IMR-90 (cell line): Measurements from ENCODE around the gene HAP1.

ENCODE experiments used
- BHLHE40 ChIP-seq: fragments of 150-350 bp; IDR thresholded peaks from 2 replicates; pipeline ENCODE4 v1.6.1; 2016; ENCODE audit warnings: mild to moderate bottlenecking, low read depth, low read length
- CEBPB ChIP-seq: IDR thresholded peaks from 2 replicates; pipeline ENCODE4 v1.6.1; 2012; ENCODE audit warnings: low read depth, low read length, improper control_type of control experiment
- MAFK ChIP-seq: IDR thresholded peaks from 2 replicates; pipeline ENCODE4 v1.6.1; 2012; ENCODE audit warnings: low read depth, low read length, improper control_type of control experiment
- POLR2A ChIP-seq: IDR thresholded peaks from 2 replicates; pipeline ENCODE4 v1.6.1; 2012; ENCODE audit warnings: mild to moderate bottlenecking, low read depth, low read length
- RCOR1 ChIP-seq: IDR thresholded peaks from 2 replicates; pipeline ENCODE4 v1.6.1; 2012; ENCODE audit warnings: mild to moderate bottlenecking, low read length, improper control_type of control experiment; ENCODE audit not compliant: insufficient replicate concordance
- SMC3 ChIP-seq: fragments of 150-350 bp; IDR thresholded peaks from 2 replicates; pipeline ENCODE4 v1.6.1; 2016; ENCODE audit warnings: low read depth, mild to moderate bottlenecking, antibody characterized with exemption, low read length, moderate library complexity
- TF ChIP-seq, protein P1 (sequence below): conservative IDR thresholded peaks from 2 replicates; pipeline ENCODE4 v1.5.1; 2012; ENCODE audit warnings: mild to moderate bottlenecking, low read depth, low read length, improper control_type of control experiment

DNA sequence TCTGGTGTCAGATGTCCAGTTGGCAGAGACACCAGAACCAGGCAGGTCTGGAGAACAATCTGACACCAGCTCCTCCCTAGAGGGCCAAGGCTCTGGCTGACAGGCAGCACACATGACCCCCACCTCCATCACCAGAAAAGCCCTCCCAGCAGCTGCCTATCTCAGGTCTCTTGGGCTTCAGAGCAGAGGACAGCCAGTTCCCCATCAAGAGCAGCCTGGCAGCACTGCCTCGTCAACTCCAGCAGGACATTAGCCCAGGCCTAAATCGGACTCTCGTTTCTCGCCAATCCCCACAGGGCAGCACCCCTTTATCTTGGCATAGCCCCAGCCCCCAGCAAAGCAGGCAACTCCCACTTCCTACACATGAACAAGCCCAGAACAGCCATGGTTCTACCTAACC lies 47.7 kb upstream of the HAP1 start:
- TF ChIP-seq BHLHE40 (no peak), CEBPB (no peak), POLR2A (no peak), MAFK (no peak), SMC3 (no peak), RCOR1 (no peak)
- TF ChIP-seq, protein P1, sequence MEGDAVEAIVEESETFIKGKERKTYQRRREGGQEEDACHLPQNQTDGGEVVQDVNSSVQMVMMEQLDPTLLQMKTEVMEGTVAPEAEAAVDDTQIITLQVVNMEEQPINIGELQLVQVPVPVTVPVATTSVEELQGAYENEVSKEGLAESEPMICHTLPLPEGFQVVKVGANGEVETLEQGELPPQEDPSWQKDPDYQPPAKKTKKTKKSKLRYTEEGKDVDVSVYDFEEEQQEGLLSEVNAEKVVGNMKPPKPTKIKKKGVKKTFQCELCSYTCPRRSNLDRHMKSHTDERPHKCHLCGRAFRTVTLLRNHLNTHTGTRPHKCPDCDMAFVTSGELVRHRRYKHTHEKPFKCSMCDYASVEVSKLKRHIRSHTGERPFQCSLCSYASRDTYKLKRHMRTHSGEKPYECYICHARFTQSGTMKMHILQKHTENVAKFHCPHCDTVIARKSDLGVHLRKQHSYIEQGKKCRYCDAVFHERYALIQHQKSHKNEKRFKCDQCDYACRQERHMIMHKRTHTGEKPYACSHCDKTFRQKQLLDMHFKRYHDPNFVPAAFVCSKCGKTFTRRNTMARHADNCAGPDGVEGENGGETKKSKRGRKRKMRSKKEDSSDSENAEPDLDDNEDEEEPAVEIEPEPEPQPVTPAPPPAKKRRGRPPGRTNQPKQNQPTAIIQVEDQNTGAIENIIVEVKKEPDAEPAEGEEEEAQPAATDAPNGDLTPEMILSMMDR: no peak
